HG03025 (cell line): ENCODE results near the gene ZNF3.

Experiments
- ATAC-seq: cut with Tn5 transposase; IDR thresholded peaks from one replicate; pipeline ENCODE4 v1.9.1; 2021; ENCODE audit warnings: mild to moderate bottlenecking, moderate library complexity; ENCODE audit not compliant: unreplicated experiment, low FRiP score

ZNF3 gene

GRCh38 chr7:100061518-100062193, 19.9 kb downstream of the ZNF3 start:
- no peak for ATAC-seq

- no peak for ATAC-seq
Observed at GRCh38 chr7:100059251-100059739, 22.2 kb downstream of the ZNF3 start.

GRCh38 chr7:100057006-100057405, 24.5 kb downstream of the ZNF3 start:
- ATAC-seq = no peak

- ATAC-seq = no peak
Observed at GRCh38 chr7:100053215-100053614, 28.3 kb downstream of the ZNF3 start.

GRCh38 chr7:100051611-100052010, 29.9 kb downstream of the ZNF3 start:
- no peak for ATAC-seq

- peak; percentile 71 for ATAC-seq
Observed at GRCh38 chr7:100049441-100050291, 31.9 kb downstream of the ZNF3 start, which contains the start of gene ZSCAN21. TSS of gene ZSCAN21 (plus strand) at chr7:100049774. CDS start at chr7:100057007, 7,233 bp downstream.

- no peak for ATAC-seq
Observed at GRCh38 chr7:100048680-100049079, 32.8 kb downstream of the ZNF3 start.

GRCh38 chr7:100044718-100045117, 36.8 kb downstream of the ZNF3 start:
- ATAC-seq = no peak

- no peak for ATAC-seq
Observed at GRCh38 chr7:100040575-100040974, 40.9 kb downstream of the ZNF3 start.

GRCh38 chr7:100038326-100038725, 43.2 kb downstream of the ZNF3 start:
- ATAC-seq = no peak

- no peak for ATAC-seq
Observed at GRCh38 chr7:100035876-100036275, 45.6 kb downstream of the ZNF3 start.

- ATAC-seq = no peak
Observed at GRCh38 chr7:100034871-100035510, 46.5 kb downstream of the ZNF3 start.

- ATAC-seq = no peak
Observed at GRCh38 chr7:100033526-100033925, 48.0 kb downstream of the ZNF3 start.

- ATAC-seq = no peak
Observed at GRCh38 chr7:100029596-100029995, 51.9 kb downstream of the ZNF3 start.

- no peak for ATAC-seq
Observed at GRCh38 chr7:100027197-100027596, 54.3 kb downstream of the ZNF3 start.

- ATAC-seq = no peak
Observed at GRCh38 chr7:100024020-100024619, 57.4 kb downstream of the ZNF3 start.

GRCh38 chr7:100023526-100023925, 58.0 kb downstream of the ZNF3 start:
- ATAC-seq = no peak

GRCh38 chr7:100022621-100023020, 58.9 kb downstream of the ZNF3 start:
- no peak for ATAC-seq

GRCh38 chr7:100021297-100021696, 60.2 kb downstream of the ZNF3 start:
- ATAC-seq = no peak
